Mesodermal cell (in vitro differentiated cells): ENCODE data around the gene FIGN.

Source experiments
- H3K27ac ChIP-seq: 2 replicates; pipeline ENCODE4 v1.7.0; 2013; ENCODE audit warnings: mild to moderate bottlenecking, low read depth, low read length, moderate library complexity; ENCODE audit not compliant: severe bottlenecking
- H3K36me3 ChIP-seq: 2 replicates; pipeline ENCODE4 v1.7.1; 2013; ENCODE audit warnings: mild to moderate bottlenecking, low read length, moderate library complexity; ENCODE audit not compliant: control insufficient read depth, insufficient read depth
- H3K4me1 ChIP-seq: one replicate; pipeline ENCODE4 v1.7.1; 2013; ENCODE audit warnings: mild to moderate bottlenecking, low read length; ENCODE audit not compliant: insufficient read depth, control insufficient read depth, poor library complexity, severe bottlenecking
- H3K4me3 ChIP-seq: 2 replicates; pipeline ENCODE4 v1.7.0; 2013; ENCODE audit warnings: low read length, control low read depth, mild to moderate bottlenecking; ENCODE audit not compliant: insufficient read depth, poor library complexity, severe bottlenecking; ENCODE audit errors: extremely low read depth
- H3K9me3 ChIP-seq: 2 replicates; pipeline ENCODE4 v1.7.1; 2013; ENCODE audit warnings: mild to moderate bottlenecking, low read length, moderate library complexity; ENCODE audit not compliant: control insufficient read depth
- WGBS, 2 experiments: methylation state at CpG; one replicate each; pipeline ENCODE4 v1.1.5; 2013; ENCODE audit warnings: missing lambda C conversion rate in 2 of 2; ENCODE audit not compliant: insufficient coverage in 2 of 2; 5-methylcytosine and 5-hydroxymethylcytosine counted together

FIGN gene

GRCh38 chr2:163570391-163570790 lies 165.4 kb downstream of the FIGN start:
- H3K36me3 ChIP-seq = no peaks in the 10 kb centered on the region
- WGBS, 2 experiments = 80 to 96% methylated on average over 1 to 2 of the region's 3 CpGs
- no peaks in the 10 kb centered on the region for H3K9me3 ChIP-seq
- no peak overlapping the region for H3K27ac ChIP-seq
- H3K4me3 ChIP-seq = no peak overlapping the region
- H3K4me1 ChIP-seq = no peaks in the 10 kb centered on the region

GRCh38 chr2:163565192-163565591 lies 170.6 kb downstream of the FIGN start:
- 100% methylated on average over 1 of the region's 1 CpG; no CpG with 5 or more reads in 1 of the 2 experiments for WGBS, 2 experiments
- H3K27ac ChIP-seq = no peak overlapping the region
- no peak overlapping the region for H3K4me3 ChIP-seq
- H3K4me1 ChIP-seq = no peaks in the 10 kb centered on the region
- H3K36me3 ChIP-seq = no peaks in the 10 kb centered on the region
- no peaks in the 10 kb centered on the region for H3K9me3 ChIP-seq

GRCh38 chr2:163564236-163564635 lies 171.6 kb downstream of the FIGN start:
- H3K4me3 ChIP-seq = no peak overlapping the region
- no peaks in the 10 kb centered on the region for H3K36me3 ChIP-seq
- H3K4me1 ChIP-seq = no peaks in the 10 kb centered on the region
- H3K9me3 ChIP-seq = no peaks in the 10 kb centered on the region
- H3K27ac ChIP-seq = no peak overlapping the region

- no peaks in the 10 kb centered on the region for H3K36me3 ChIP-seq
- no peaks in the 10 kb centered on the region for H3K9me3 ChIP-seq
- H3K4me3 ChIP-seq = no peak overlapping the region
- 60 to 100% methylated on average over 1 to 2 of the region's 3 CpGs for WGBS, 2 experiments
- H3K4me1 ChIP-seq = no peaks in the 10 kb centered on the region
- no peak overlapping the region for H3K27ac ChIP-seq
These were observed 172.5 kb downstream of the FIGN start for GRCh38 chr2:163563336-163563735.

GRCh38 chr2:163558251-163559021 lies 177.4 kb downstream of the FIGN start:
- 76 to 90% methylated on average over 2 to 7 of the region's 8 CpGs for WGBS, 2 experiments
- Histone ChIP-seq H3K36me3 (no peaks in the 10 kb centered on the region), H3K9me3 (no peaks in the 10 kb centered on the region), H3K4me1 (no peaks in the 10 kb centered on the region), H3K27ac (no peak overlapping the region), H3K4me3 (no peak overlapping the region)

GRCh38 chr2:163556511-163556910 lies 179.3 kb downstream of the FIGN start:
- Histone ChIP-seq H3K36me3 (no peaks in the 10 kb centered on the region), H3K27ac (no peak overlapping the region), H3K4me3 (no peak overlapping the region), H3K9me3 (no peaks in the 10 kb centered on the region), H3K4me1 (no peaks in the 10 kb centered on the region)
- no CpG with 5 or more reads among the region's 2 CpGs for WGBS, 2 experiments

GRCh38 chr2:163554864-163555263 lies 180.9 kb downstream of the FIGN start:
- 83% methylated on average over 2 of the region's 3 CpGs; no CpG with 5 or more reads in 1 of the 2 experiments for WGBS, 2 experiments
- Histone ChIP-seq H3K4me1 (no peaks in the 10 kb centered on the region), H3K36me3 (no peaks in the 10 kb centered on the region), H3K27ac (no peak overlapping the region), H3K4me3 (no peak overlapping the region), H3K9me3 (no peaks in the 10 kb centered on the region)

GRCh38 chr2:163553601-163554000 lies 182.2 kb downstream of the FIGN start:
- Histone ChIP-seq H3K4me3 (no peak overlapping the region), H3K9me3 (no peaks in the 10 kb centered on the region), H3K27ac (no peak overlapping the region), H3K4me1 (no peaks in the 10 kb centered on the region), H3K36me3 (no peaks in the 10 kb centered on the region)

- no peak overlapping the region for H3K4me3 ChIP-seq
- H3K36me3 ChIP-seq = no peaks in the 10 kb centered on the region
- WGBS, 2 experiments = no CpG with 5 or more reads among the region's 2 CpGs
- H3K27ac ChIP-seq = no peak overlapping the region
- H3K4me1 ChIP-seq = no peaks in the 10 kb centered on the region
- no peaks in the 10 kb centered on the region for H3K9me3 ChIP-seq
These were observed 183.1 kb downstream of the FIGN start for GRCh38 chr2:163552758-163553157.

- 100% methylated on average over 1 of the region's 3 CpGs; no CpG with 5 or more reads in 1 of the 2 experiments for WGBS, 2 experiments
- H3K27ac ChIP-seq = no peak overlapping the region
- H3K4me3 ChIP-seq = no peak overlapping the region
- no peaks in the 10 kb centered on the region for H3K9me3 ChIP-seq
- no peaks in the 10 kb centered on the region for H3K36me3 ChIP-seq
- H3K4me1 ChIP-seq = no peaks in the 10 kb centered on the region
These were observed 184.0 kb downstream of the FIGN start for GRCh38 chr2:163551616-163552373.

GRCh38 chr2:163548970-163549369 lies 186.8 kb downstream of the FIGN start:
- Histone ChIP-seq H3K4me1 (no peaks in the 10 kb centered on the region), H3K27ac (no peak overlapping the region), H3K36me3 (no peaks in the 10 kb centered on the region), H3K9me3 (no peaks in the 10 kb centered on the region), H3K4me3 (no peak overlapping the region)
- WGBS, 2 experiments = no CpG with 5 or more reads among the region's 3 CpGs
